Neuronal stem cell (in vitro differentiated cells): ENCODE results near the gene MCF2L2.

Experiments
- DNase-seq: peaks from one replicate; pipeline ENCODE4 v3.0.0-alpha.2; 2013; ENCODE audit warnings: low spot score
- H2AFZ ChIP-seq: one replicate; pipeline ENCODE4 v1.6.1; 2013; ENCODE audit warnings: mild to moderate bottlenecking, low read length, inconsistent platforms
- H2AK5ac ChIP-seq: 2 replicates; pipeline ENCODE4 v1.6.1; 2013; ENCODE audit warnings: low read depth, mild to moderate bottlenecking, inconsistent platforms, low read length, moderate library complexity, mixed read lengths
- H2BK120ac ChIP-seq: 2 replicates; pipeline ENCODE4 v1.6.1; 2013; ENCODE audit warnings: low read depth, mild to moderate bottlenecking, inconsistent platforms, low read length, moderate library complexity, mixed read lengths
- H2BK12ac ChIP-seq: one replicate; pipeline ENCODE4 v1.6.1; 2013; ENCODE audit warnings: low read length, inconsistent platforms
- H2BK15ac ChIP-seq: 2 replicates; pipeline ENCODE4 v1.6.1; 2013; ENCODE audit warnings: mild to moderate bottlenecking, low read length, inconsistent platforms, mixed read lengths
- H2BK5ac ChIP-seq: one replicate; pipeline ENCODE4 v1.6.1; 2013; ENCODE audit warnings: inconsistent platforms, mild to moderate bottlenecking, low read length, moderate library complexity
- H3K14ac ChIP-seq: one replicate; pipeline ENCODE4 v1.6.1; 2013; ENCODE audit warnings: low read length, inconsistent platforms
- H3K18ac ChIP-seq: 2 replicates; pipeline ENCODE4 v1.6.1; 2013; ENCODE audit warnings: low read length, inconsistent platforms
- H3K23ac ChIP-seq: 2 replicates; pipeline ENCODE4 v1.6.1; 2013; ENCODE audit warnings: low read depth, mild to moderate bottlenecking, mixed read lengths, low read length, inconsistent platforms; ENCODE audit not compliant: poor library complexity
- H3K27ac ChIP-seq: replicated peaks from 3 replicates; pipeline ENCODE4 v1.5.1; 2013; ENCODE audit warnings: low read length, inconsistent platforms
- H3K27me3 ChIP-seq, 3 experiments: 2 replicates each; pipeline ENCODE4 v1.6.1; 2013; ENCODE audit warnings: low read length in 3 of 3, mild to moderate bottlenecking in 2 of 3, inconsistent platforms in 1 of 3, low read depth in 1 of 3, mixed read lengths in 1 of 3, moderate library complexity in 1 of 3; ENCODE audit not compliant: control insufficient read depth in 3 of 3, insufficient read depth in 3 of 3
- H3K36me3 ChIP-seq, 2 donors: replicated peaks in 1 of 2; 2 replicates each; pipeline ENCODE4 v1.6.1; 2013; ENCODE audit warnings: low read length in 2 of 2; ENCODE audit not compliant: control insufficient read depth in 2 of 2, insufficient read depth in 2 of 2
- H3K4ac ChIP-seq: 2 replicates; pipeline ENCODE4 v1.6.1; 2013; ENCODE audit warnings: inconsistent platforms, mild to moderate bottlenecking, low read length, moderate library complexity
- H3K4me1 ChIP-seq, 2 donors: 1 replicate in 1 of 2; 2 replicates in 1 of 2; pipeline ENCODE4 v1.6.1; 2013; ENCODE audit warnings: low read length in 2 of 2, low read depth in 1 of 2; ENCODE audit not compliant: control insufficient read depth in 2 of 2, insufficient read depth in 1 of 2
- H3K4me2 ChIP-seq: one replicate; pipeline ENCODE4 v1.6.1; 2013; ENCODE audit warnings: mild to moderate bottlenecking, low read length, inconsistent platforms; ENCODE audit not compliant: insufficient read depth, poor library complexity, severe bottlenecking
- H3K4me3 ChIP-seq, 2 donors: 2 replicates each; pipeline ENCODE4 v1.5.1; 2013; ENCODE audit warnings: low read length in 2 of 2, mild to moderate bottlenecking in 2 of 2, inconsistent platforms in 1 of 2, moderate library complexity in 1 of 2
- H3K79me1 ChIP-seq: one replicate; pipeline ENCODE4 v1.6.1; 2013; ENCODE audit warnings: low read depth, mild to moderate bottlenecking, inconsistent platforms, low read length, moderate library complexity
- H3K9ac ChIP-seq: one replicate; pipeline ENCODE4 v1.6.1; 2013; ENCODE audit warnings: mild to moderate bottlenecking, low read depth, low read length, inconsistent platforms; ENCODE audit not compliant: poor library complexity
- H3K9me3 ChIP-seq, 2 donors: replicated peaks in 1 of 2; 2 replicates each; pipeline versions ENCODE3 to v1.6.1; 2013; ENCODE audit warnings: low read length in 2 of 2, mild to moderate bottlenecking in 2 of 2, inconsistent platforms in 1 of 2, low read depth in 1 of 2, mixed read lengths in 1 of 2, moderate library complexity in 1 of 2; ENCODE audit not compliant: control insufficient read depth in 2 of 2, insufficient read depth in 1 of 2
- H4K8ac ChIP-seq: one replicate; pipeline ENCODE4 v1.6.1; 2013; ENCODE audit warnings: low read depth, mild to moderate bottlenecking, inconsistent platforms, low read length, moderate library complexity
- H4K91ac ChIP-seq: one replicate; pipeline ENCODE4 v1.6.1; 2013; ENCODE audit warnings: low read length, low read depth, mild to moderate bottlenecking, inconsistent platforms; ENCODE audit not compliant: poor library complexity
- WGBS, 2 donors: extraction: QIAGEN DNeasy Blood & Tissue Kit; methylation state at CpG; one replicate each; pipeline ENCODE4 v1.1.7; 2013; ENCODE audit warnings: missing lambda C conversion rate in 2 of 2, mixed read lengths in 1 of 2; ENCODE audit not compliant: insufficient read length in 2 of 2, insufficient replicate concordance in 1 of 2; ENCODE audit errors: extremely low coverage in 2 of 2; 5-methylcytosine and 5-hydroxymethylcytosine counted together

Gene MCF2L2

DNA sequence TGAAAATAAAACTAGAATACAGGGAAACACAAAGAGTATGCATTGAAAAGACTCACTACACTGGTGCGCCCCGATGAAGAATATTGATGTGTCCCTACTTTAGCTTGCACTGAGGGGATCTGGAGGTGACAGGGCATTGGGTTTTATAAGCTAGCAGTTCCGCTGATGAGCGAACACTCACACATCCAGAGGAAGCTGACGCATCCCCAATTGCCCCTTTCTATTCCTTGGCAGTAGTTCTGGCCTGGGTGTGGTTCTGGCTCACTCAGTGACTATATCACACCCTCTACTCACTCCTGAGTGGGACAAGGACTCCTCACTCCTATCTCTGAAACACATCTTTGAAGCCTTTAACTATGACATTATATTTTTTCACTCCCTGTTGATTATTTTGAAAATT is 104.3 kb downstream of the MCF2L2 start:
- Histone ChIP-seq H2BK15ac (no peak overlapping the region), H2AK5ac (no peak overlapping the region), H3K79me1 (no peaks in the 10 kb centered on the region), H2BK120ac (no peak overlapping the region), H3K18ac (no peak overlapping the region), H3K36me3 (no peaks in the 10 kb centered on the region), H4K8ac (no peak overlapping the region), H3K4ac (no peak overlapping the region), H2AFZ (no peak overlapping the region), H4K91ac (no peak overlapping the region), H3K4me3 (no peak overlapping the region), H2BK12ac (no peak overlapping the region), H3K4me1 (peaks cover 0 to under 1% of the 10 kb centered on the region in 2 donors), H3K9ac (no peak overlapping the region), H3K27ac (no peak overlapping the region), H3K23ac (no peak overlapping the region), H3K4me2 (no peak overlapping the region), H3K9me3 (peaks cover 0 to 1% of the 10 kb centered on the region in 2 donors), H3K14ac (no peak overlapping the region), H3K27me3 (no peaks in the 10 kb centered on the region), H2BK5ac (no peak overlapping the region)
- DNase-seq: no peak
- no CpG with 5 or more reads among the region's 5 CpGs for WGBS, 2 donors

DNA sequence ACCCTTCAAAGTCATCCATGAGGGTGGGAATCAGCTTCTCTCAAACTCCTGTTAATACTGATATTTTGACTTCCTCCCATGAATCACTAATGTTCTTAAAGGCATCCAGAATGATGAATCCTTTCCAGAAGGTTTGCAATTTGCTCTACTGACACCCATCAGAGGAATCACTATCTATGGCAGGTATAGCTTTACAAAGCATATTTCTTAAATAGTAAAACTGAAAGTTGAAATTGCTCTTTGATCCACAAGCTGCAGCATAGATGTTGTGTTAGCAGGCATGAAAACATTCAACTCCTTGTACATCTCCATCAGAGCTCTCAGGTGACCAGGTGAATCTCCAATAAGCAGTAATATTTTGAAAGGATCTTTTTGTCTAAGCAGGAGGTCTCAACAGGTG is 109.0 kb downstream of the MCF2L2 start:
- no peak overlapping the region for H4K91ac ChIP-seq
- H3K79me1 ChIP-seq: no peaks in the 10 kb centered on the region
- no peaks in the 10 kb centered on the region for H3K36me3 ChIP-seq
- no peak overlapping the region for H2BK15ac ChIP-seq
- H3K9ac ChIP-seq: no peak overlapping the region
- H3K27me3 ChIP-seq: peaks cover 0 to 2% (median 0%) of the 10 kb centered on the region in 3 experiments
- H3K23ac ChIP-seq: no peak overlapping the region
- no peak overlapping the region for H2BK12ac ChIP-seq
- H3K18ac ChIP-seq: no peak overlapping the region
- peaks cover 0 to 1% of the 10 kb centered on the region in 2 donors for H3K9me3 ChIP-seq
- H3K27ac ChIP-seq: no peak overlapping the region
- H2AK5ac ChIP-seq: no peak overlapping the region
- no peak overlapping the region for H2BK120ac ChIP-seq
- no peak overlapping the region for H2AFZ ChIP-seq
- H3K14ac ChIP-seq: no peak overlapping the region
- H3K4me1 ChIP-seq: peaks cover 0 to 8% of the 10 kb centered on the region in 2 donors
- no peak overlapping the region for H3K4me3 ChIP-seq
- H2BK5ac ChIP-seq: no peak overlapping the region
- no peak overlapping the region for H4K8ac ChIP-seq
- H3K4me2 ChIP-seq: no peak overlapping the region
- no peak overlapping the region for H3K4ac ChIP-seq
- no peak for DNase-seq

DNA sequence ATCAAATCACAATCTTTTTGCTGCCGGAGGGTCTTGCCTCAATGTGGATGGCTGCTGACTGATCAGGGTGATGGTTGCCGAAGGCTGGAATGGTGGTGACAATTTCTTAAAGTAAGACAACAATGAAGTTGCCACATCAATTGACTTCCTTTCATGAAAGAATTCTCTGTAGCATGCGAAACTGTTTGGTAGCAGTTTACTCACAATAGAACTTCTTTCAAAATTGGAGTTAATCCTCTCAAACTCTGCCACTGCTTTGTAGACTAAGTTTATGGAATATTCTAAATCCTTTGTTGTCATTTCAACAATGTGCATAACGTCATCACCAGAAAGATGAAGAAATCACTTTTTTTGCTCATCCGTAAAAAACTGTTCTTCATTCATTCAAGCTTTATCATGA is 109.5 kb downstream of the MCF2L2 start:
- Histone ChIP-seq H3K27ac (no peak overlapping the region), H3K79me1 (no peaks in the 10 kb centered on the region), H3K4ac (no peak overlapping the region), H3K9me3 (peaks cover 0 to 1% of the 10 kb centered on the region in 2 donors), H2BK12ac (no peak overlapping the region), H2AK5ac (no peak overlapping the region), H4K91ac (no peak overlapping the region), H3K4me3 (no peak overlapping the region), H2AFZ (no peak overlapping the region), H3K4me1 (peaks cover under 1 to 8% of the 10 kb centered on the region in 2 donors), H3K23ac (no peak overlapping the region), H3K27me3 (peaks cover 0 to 2% (median 0%) of the 10 kb centered on the region in 3 experiments), H2BK15ac (no peak overlapping the region), H4K8ac (no peak overlapping the region), H2BK5ac (no peak overlapping the region), H3K9ac (no peak overlapping the region), H2BK120ac (no peak overlapping the region), H3K36me3 (no peaks in the 10 kb centered on the region), H3K14ac (no peak overlapping the region), H3K18ac (no peak overlapping the region), H3K4me2 (no peak overlapping the region)
- WGBS, 2 donors: no CpG with 5 or more reads among the region's 5 CpGs
- no peak for DNase-seq

DNA sequence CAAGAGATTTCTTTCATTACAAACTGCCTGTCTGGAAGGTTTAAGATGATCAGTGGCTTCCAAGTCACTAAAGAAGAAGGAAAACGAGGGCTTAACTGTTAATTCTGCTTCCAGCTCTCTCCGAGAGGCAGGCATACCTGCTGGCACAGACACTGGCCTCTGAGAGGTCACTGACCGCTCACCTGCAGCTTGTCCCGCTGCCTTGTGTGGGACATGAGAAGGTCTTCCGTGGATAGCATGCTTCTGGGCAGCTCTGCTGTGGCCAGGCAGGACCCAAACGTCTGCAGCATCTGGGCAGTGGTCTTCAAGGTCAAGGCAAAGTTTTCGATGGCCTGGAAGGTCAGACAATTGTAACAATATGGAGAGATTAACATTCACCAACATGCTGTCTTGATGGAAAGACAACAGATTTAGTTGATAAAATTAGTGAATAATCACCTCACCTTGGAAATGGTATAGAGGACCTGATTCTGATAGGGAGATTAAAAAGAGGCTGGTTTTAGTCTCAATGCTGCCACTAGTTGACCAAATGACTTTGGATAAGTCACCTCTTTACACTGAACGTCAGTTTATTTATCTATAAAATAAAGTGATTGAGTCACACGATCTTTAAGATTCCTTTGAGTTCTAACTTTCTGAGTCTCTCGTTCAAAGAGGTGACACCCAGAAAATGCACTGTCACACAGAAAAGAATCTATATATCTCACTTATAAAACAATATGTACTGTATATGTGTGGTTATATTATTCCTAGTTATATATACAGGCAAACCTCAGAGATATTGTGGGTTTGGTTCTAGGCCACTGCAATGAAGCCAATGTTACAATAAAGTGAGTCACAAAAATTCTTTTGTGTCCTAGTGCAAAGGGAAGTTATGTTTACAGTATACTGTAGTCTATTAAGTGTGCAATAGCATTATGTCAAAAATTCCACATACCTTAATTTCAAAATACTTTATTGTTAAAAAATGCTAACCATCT is 110.2 kb downstream of the MCF2L2 start:
- H3K36me3 ChIP-seq: no peaks in the 10 kb centered on the region
- no peak overlapping the region for H3K18ac ChIP-seq
- peaks cover 0 to 2% (median 0%) of the 10 kb centered on the region in 3 experiments for H3K27me3 ChIP-seq
- H3K4me2 ChIP-seq: no peak overlapping the region
- no peak overlapping the region for H2BK5ac ChIP-seq
- WGBS, 2 donors: no CpG with 5 or more reads among the region's 10 CpGs
- H3K4me3 ChIP-seq: no peak overlapping the region
- no peak overlapping the region for H3K27ac ChIP-seq
- H2AFZ ChIP-seq: peak overlapping the region; percentile 6
- no peak overlapping the region for H3K4ac ChIP-seq
- H3K14ac ChIP-seq: no peak overlapping the region
- no peak overlapping the region for H4K91ac ChIP-seq
- H2BK15ac ChIP-seq: no peak overlapping the region
- no peak overlapping the region for H3K23ac ChIP-seq
- H2BK12ac ChIP-seq: no peak overlapping the region
- peaks cover 0 to 1% of the 10 kb centered on the region in 2 donors for H3K9me3 ChIP-seq
- H2AK5ac ChIP-seq: no peak overlapping the region
- peaks cover 2 to 10% of the 10 kb centered on the region in 2 donors for H3K4me1 ChIP-seq
- no peaks in the 10 kb centered on the region for H3K79me1 ChIP-seq
- no peak overlapping the region for H4K8ac ChIP-seq
- H3K9ac ChIP-seq: no peak overlapping the region
- H2BK120ac ChIP-seq: no peak overlapping the region
- no peak for DNase-seq
